SU-DHL-6 (cell line): ENCODE measurements around the gene KAT6B.

Source experiments
- H2AFZ ChIP-seq: fragments of 200-600 bp; sonication (generic); 2 replicates; pipeline ENCODE4 v1.6.1; 2014; ENCODE audit warnings: low read depth, mild to moderate bottlenecking, moderate library complexity, mixed read lengths, antibody characterized with exemption, low read length; ENCODE audit not compliant: severe bottlenecking
- H3F3A ChIP-seq: fragments of 200-600 bp; shearing (Covaris generic); 2 replicates; pipeline ENCODE4 v1.6.0; 2016; ENCODE audit warnings: antibody characterized with exemption, mild to moderate bottlenecking; ENCODE audit not compliant: insufficient read depth
- H3K27ac ChIP-seq: fragments of 200-600 bp; sonication (generic); 2 replicates; pipeline ENCODE4 v1.5.1; 2016; ENCODE audit warnings: low read depth, mild to moderate bottlenecking, low read length, moderate library complexity, mixed read lengths
- H3K27me3 ChIP-seq: fragments of 200-600 bp; sonication (generic), shearing (Covaris generic); 2 replicates; pipeline ENCODE4 v1.6.0; 2014; ENCODE audit warnings: mild to moderate bottlenecking, low read length
- H3K36me3 ChIP-seq: fragments of 200-600 bp; sonication (generic); 2 replicates; pipeline ENCODE4 v1.6.1; 2014; ENCODE audit warnings: mild to moderate bottlenecking, low read length, mixed read lengths
- H3K4me2 ChIP-seq: fragments of 300-600, 200-600 bp; shearing (Covaris generic), sonication (generic); 2 replicates; pipeline ENCODE4 v1.6.0; 2014; ENCODE audit warnings: low read length, low read depth, mild to moderate bottlenecking; ENCODE audit not compliant: poor library complexity, severe bottlenecking
- H3K4me3 ChIP-seq: fragments of 200-600 bp; sonication (generic); 2 replicates; pipeline ENCODE4 v1.5.1; 2014; ENCODE audit warnings: antibody characterized with exemption, low read length, mild to moderate bottlenecking, mixed read lengths; ENCODE audit not compliant: insufficient read depth, poor library complexity, severe bottlenecking
- H3K79me2 ChIP-seq: fragments of 200-600 bp; sonication (generic); 2 replicates; pipeline ENCODE4 v1.6.1; 2014; ENCODE audit warnings: mild to moderate bottlenecking, low read length, moderate library complexity; ENCODE audit not compliant: insufficient read depth
- H3K9ac ChIP-seq: fragments of 200-600 bp; sonication (generic); 2 replicates; pipeline ENCODE4 v1.7.0; 2014; ENCODE audit warnings: mild to moderate bottlenecking, low read length
- H3K9me2 ChIP-seq: fragments of 200-600 bp; sonication (generic); replicated peaks from 2 replicates; pipeline ENCODE4 v1.6.1; 2014; ENCODE audit warnings: low read length; ENCODE audit not compliant: insufficient read depth
- H3K9me3 ChIP-seq: fragments of 200-600 bp; sonication (generic); 2 replicates; pipeline ENCODE4 v1.6.1; 2014; ENCODE audit warnings: low read length, mixed read lengths; ENCODE audit not compliant: insufficient read depth
- H4K20me1 ChIP-seq: fragments of 200-600 bp; sonication (generic); 2 replicates; pipeline ENCODE4 v1.6.1; 2014; ENCODE audit warnings: low read depth, mild to moderate bottlenecking, antibody characterized with exemption, low read length, moderate library complexity, mixed read lengths
- EZH2phosphoT487 ChIP-seq: fragments of 200-600 bp; sonication (generic), shearing (Covaris generic); conservative IDR thresholded peaks from 2 replicates; pipeline ENCODE4 v1.6.1; 2018; ENCODE audit warnings: mild to moderate bottlenecking, antibody characterized with exemption, low read length, moderate library complexity, mixed read lengths
- TF ChIP-seq, protein P1 (sequence below): fragments of 200-600 bp; sonication (generic); IDR thresholded peaks from one replicate; pipeline ENCODE4 v1.5.1; 2017; ENCODE audit warnings: antibody characterized with exemption, mild to moderate bottlenecking, low read length, moderate library complexity; ENCODE audit not compliant: insufficient read depth, poor library complexity, severe bottlenecking

KAT6B gene

DNA sequence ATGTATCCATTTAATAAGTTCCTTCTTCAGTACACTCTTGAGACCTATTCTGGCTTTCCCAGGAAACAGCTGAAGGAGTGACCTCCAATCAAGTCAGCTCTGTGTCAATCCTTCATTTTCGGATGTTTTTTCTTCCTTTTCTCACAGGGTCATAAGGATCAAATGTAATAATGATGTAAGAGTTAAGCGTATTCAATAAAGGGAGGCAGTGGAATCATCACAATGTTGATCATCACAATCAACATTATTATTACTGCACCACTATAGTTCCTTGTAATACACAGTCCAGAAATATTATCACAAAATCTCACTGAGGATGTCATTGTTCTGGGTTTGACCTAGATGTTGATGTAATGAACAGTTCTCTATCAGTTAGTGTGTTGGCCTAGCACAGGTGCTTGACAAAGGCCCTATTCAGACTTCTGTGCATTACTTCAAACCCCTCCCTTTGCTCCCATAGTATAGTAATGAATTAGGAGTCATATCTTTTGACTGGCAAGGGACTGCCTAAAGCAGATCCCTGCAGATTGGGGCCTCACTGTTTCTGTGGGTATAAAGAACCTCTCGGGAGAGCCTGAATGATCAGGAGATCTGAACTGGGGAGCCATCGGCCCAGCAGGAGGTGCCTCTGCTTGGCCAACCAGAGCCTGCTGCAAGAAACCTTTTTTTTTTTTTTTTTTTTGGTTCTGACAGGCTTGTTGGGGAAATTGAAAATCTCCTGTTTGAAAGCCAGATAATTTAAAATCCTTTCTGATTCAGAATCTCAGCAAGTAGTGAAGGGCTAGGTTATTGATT, 100.6 kb downstream of the KAT6B start:
- Histone ChIP-seq H3K4me2 (no peak overlapping the region), H3K79me2 (no peaks in the 10 kb centered on the region), H4K20me1 (peaks cover 4% of the 10 kb centered on the region; the same call in 1 of the 2 replicates), H3K9ac (no peak overlapping the region), H3K36me3 (no peaks in the 10 kb centered on the region), H3K9me2 (no peaks in the 10 kb centered on the region), H3K27me3 (no peaks in the 10 kb centered on the region), H3K27ac (no peak overlapping the region), H3K4me3 (no peak overlapping the region), H3F3A (no peaks in the 10 kb centered on the region), H2AFZ (no peak overlapping the region), H3K9me3 (no peaks in the 10 kb centered on the region)
- TF ChIP-seq, protein P1, sequence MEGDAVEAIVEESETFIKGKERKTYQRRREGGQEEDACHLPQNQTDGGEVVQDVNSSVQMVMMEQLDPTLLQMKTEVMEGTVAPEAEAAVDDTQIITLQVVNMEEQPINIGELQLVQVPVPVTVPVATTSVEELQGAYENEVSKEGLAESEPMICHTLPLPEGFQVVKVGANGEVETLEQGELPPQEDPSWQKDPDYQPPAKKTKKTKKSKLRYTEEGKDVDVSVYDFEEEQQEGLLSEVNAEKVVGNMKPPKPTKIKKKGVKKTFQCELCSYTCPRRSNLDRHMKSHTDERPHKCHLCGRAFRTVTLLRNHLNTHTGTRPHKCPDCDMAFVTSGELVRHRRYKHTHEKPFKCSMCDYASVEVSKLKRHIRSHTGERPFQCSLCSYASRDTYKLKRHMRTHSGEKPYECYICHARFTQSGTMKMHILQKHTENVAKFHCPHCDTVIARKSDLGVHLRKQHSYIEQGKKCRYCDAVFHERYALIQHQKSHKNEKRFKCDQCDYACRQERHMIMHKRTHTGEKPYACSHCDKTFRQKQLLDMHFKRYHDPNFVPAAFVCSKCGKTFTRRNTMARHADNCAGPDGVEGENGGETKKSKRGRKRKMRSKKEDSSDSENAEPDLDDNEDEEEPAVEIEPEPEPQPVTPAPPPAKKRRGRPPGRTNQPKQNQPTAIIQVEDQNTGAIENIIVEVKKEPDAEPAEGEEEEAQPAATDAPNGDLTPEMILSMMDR, result no peak
- TF ChIP-seq EZH2phosphoT487, result no peak

GRCh38 chr10:74927701-74928100, 101.3 kb downstream of the KAT6B start:
- H3K27ac ChIP-seq, result no peak overlapping the region

GRCh38 chr10:74928742-74929191, 102.4 kb downstream of the KAT6B start:
- no peaks in the 10 kb centered on the region for H3K79me2 ChIP-seq

More at GRCh38 chr10:74927701-74928100, 101.3 kb downstream of the KAT6B start:
- H3K9me3 ChIP-seq, result no peaks in the 10 kb centered on the region
- no peak overlapping the region for H3K4me2 ChIP-seq
- H4K20me1 ChIP-seq, result peaks cover 4% of the 10 kb centered on the region; the same call in 1 of the 2 replicates
- H3F3A ChIP-seq, result no peaks in the 10 kb centered on the region
- TF ChIP-seq, protein P1, result no peak
- TF ChIP-seq EZH2phosphoT487, result no peak
- no peak overlapping the region for H3K4me3 ChIP-seq
- no peaks in the 10 kb centered on the region for H3K27me3 ChIP-seq
- H3K9ac ChIP-seq, result no peak overlapping the region
- no peaks in the 10 kb centered on the region for H3K9me2 ChIP-seq
- H2AFZ ChIP-seq, result no peak overlapping the region
- no peaks in the 10 kb centered on the region for H3K79me2 ChIP-seq
- H3K36me3 ChIP-seq, result no peaks in the 10 kb centered on the region

More at GRCh38 chr10:74928742-74929191, 102.4 kb downstream of the KAT6B start:
- TF ChIP-seq, protein P1, result no peak
- TF ChIP-seq EZH2phosphoT487, result no peak
- Histone ChIP-seq H3K36me3 (no peaks in the 10 kb centered on the region), H3K4me2 (no peak overlapping the region), H3K9me3 (no peaks in the 10 kb centered on the region), H2AFZ (no peak overlapping the region), H3K9ac (no peak overlapping the region), H3K9me2 (no peaks in the 10 kb centered on the region), H4K20me1 (peaks cover 4% of the 10 kb centered on the region; the same call in 1 of the 2 replicates), H3K27ac (no peak overlapping the region), H3K27me3 (no peaks in the 10 kb centered on the region), H3F3A (no peaks in the 10 kb centered on the region), H3K4me3 (no peak overlapping the region)
